ENCODE results near the gene PSMA1.

Gene PSMA1

DNA sequence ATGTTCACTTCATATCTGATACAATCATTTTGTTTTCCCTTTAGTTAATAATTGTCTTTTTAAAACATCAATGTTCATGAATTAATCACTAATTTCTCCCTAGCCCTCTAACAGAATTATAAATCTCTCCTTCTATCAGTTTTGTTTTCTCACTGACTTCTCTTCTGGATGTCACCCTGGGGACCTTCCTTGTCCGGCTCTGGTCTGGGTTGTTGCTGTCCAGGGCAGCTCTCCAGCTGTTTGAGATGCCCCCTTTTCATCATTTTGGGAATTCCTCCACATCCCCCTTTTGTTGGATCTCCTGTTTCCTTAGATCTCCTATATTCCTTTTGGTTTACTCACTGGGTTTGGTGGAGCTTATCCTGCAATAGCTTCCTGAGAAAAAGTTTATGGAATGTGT is 35.6 kb upstream of the PSMA1 start:
- DNase-seq (ENCODE audit: low spot score) (no peak), ATAC-seq (ENCODE audit: low read depth) (no peak)
- Histone ChIP-seq H3K4me1 (ENCODE audit: insufficient read depth, poor library complexity, severe bottlenecking) (no peaks in the 10 kb centered on the region), H3K27me3 (ENCODE audit: insufficient read depth, poor library complexity, severe bottlenecking) (peaks cover 2% of the 10 kb centered on the region), H3K9me3 (ENCODE audit: severe bottlenecking) (no peaks in the 10 kb centered on the region), H3K36me3 (ENCODE audit: low read depth) (no peaks in the 10 kb centered on the region), H3K27ac (ENCODE audit: poor library complexity, severe bottlenecking) (no peak overlapping the region), H3K4me3 (ENCODE audit: severe bottlenecking) (no peak overlapping the region)
- TF ChIP-seq CTCF (IDR thresholded peaks at IDR 0.05; ENCODE audit: poor library complexity, severe bottlenecking) = no peak

DNA sequence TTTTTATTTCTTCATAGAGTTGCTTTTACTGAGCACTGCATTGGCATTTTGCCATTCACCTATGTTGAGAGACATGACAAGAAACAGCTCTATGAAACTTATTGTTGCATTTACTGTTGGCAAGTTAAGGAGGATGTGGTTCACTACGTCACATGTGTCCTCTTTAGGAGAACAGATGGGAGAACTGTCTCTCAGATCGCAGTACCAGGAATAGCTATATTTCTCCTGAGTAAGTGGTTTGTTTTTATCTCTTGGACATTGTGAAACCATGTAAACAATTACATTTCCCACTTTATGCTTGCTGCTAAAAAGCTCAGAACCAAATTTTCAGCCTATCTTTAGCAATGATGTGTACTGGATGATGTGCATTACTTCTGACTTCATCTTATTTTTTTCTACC is 34.8 kb upstream of the PSMA1 start:
- no peaks in the 10 kb centered on the region for H3K9me3 ChIP-seq (ENCODE audit: severe bottlenecking)
- H3K27ac ChIP-seq (ENCODE audit: poor library complexity, severe bottlenecking) = no peak overlapping the region
- TF ChIP-seq CTCF (IDR thresholded peaks at IDR 0.05; ENCODE audit: poor library complexity, severe bottlenecking) = no peak
- no peak for ATAC-seq (ENCODE audit: low read depth)
- no peak for DNase-seq (ENCODE audit: low spot score)
- no peaks in the 10 kb centered on the region for H3K4me1 ChIP-seq (ENCODE audit: insufficient read depth, poor library complexity, severe bottlenecking)
- no peak overlapping the region for H3K4me3 ChIP-seq (ENCODE audit: severe bottlenecking)
- H3K36me3 ChIP-seq (ENCODE audit: low read depth) = no peaks in the 10 kb centered on the region
- H3K27me3 ChIP-seq (ENCODE audit: insufficient read depth, poor library complexity, severe bottlenecking) = peaks cover 2% of the 10 kb centered on the region

GRCh38 chr11:14552089-14552488 is 31.9 kb upstream of the PSMA1 start:
- TF ChIP-seq CTCF (IDR thresholded peaks at IDR 0.05; ENCODE audit: poor library complexity, severe bottlenecking) = no peak
- no peaks in the 10 kb centered on the region for H3K36me3 ChIP-seq (ENCODE audit: low read depth)
- no peak overlapping the region for H3K27ac ChIP-seq (ENCODE audit: poor library complexity, severe bottlenecking)
- no peak for ATAC-seq (ENCODE audit: low read depth)
- H3K27me3 ChIP-seq (ENCODE audit: insufficient read depth, poor library complexity, severe bottlenecking) = peaks cover 2% of the 10 kb centered on the region
- DNase-seq (ENCODE audit: low spot score) = no peak
- no peaks in the 10 kb centered on the region for H3K4me1 ChIP-seq (ENCODE audit: insufficient read depth, poor library complexity, severe bottlenecking)
- no peaks in the 10 kb centered on the region for H3K9me3 ChIP-seq (ENCODE audit: severe bottlenecking)
- no peak overlapping the region for H3K4me3 ChIP-seq (ENCODE audit: severe bottlenecking)

GRCh38 chr11:14551380-14551779 is 31.2 kb upstream of the PSMA1 start:
- no peak overlapping the region for H3K27ac ChIP-seq (ENCODE audit: poor library complexity, severe bottlenecking)
- DNase-seq (ENCODE audit: low spot score) (no peak), ATAC-seq (ENCODE audit: low read depth) (no peak)
- H3K9me3 ChIP-seq (ENCODE audit: severe bottlenecking) = no peaks in the 10 kb centered on the region
- no peak overlapping the region for H3K4me3 ChIP-seq (ENCODE audit: severe bottlenecking)
- TF ChIP-seq CTCF (IDR thresholded peaks at IDR 0.05; ENCODE audit: poor library complexity, severe bottlenecking) = no peak
- no peaks in the 10 kb centered on the region for H3K4me1 ChIP-seq (ENCODE audit: insufficient read depth, poor library complexity, severe bottlenecking)
- peaks cover 2% of the 10 kb centered on the region for H3K27me3 ChIP-seq (ENCODE audit: insufficient read depth, poor library complexity, severe bottlenecking)
- no peaks in the 10 kb centered on the region for H3K36me3 ChIP-seq (ENCODE audit: low read depth)

DNA sequence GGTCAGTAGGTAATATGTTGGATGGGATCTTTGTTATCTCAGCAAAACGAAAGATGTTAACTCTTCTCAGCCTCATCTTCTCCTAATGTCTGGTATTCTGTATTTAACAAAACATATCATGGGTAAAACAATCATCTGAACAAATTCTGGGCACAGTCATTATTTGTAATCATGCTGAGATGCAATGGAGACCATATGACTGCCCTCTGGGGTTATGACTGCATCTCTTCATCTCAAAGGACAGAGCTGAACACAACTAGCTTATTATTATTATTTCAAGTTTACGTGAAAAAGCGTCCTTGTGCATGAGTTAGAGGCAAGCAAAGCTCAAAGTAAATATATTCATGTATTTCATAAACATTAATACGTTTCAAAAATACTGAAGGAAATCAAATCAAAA is 29.7 kb upstream of the PSMA1 start:
- TF ChIP-seq CTCF (IDR thresholded peaks at IDR 0.05; ENCODE audit: poor library complexity, severe bottlenecking) = no peak
- DNase-seq (ENCODE audit: low spot score) (no peak), ATAC-seq (ENCODE audit: low read depth) (no peak)
- H3K4me1 ChIP-seq (ENCODE audit: insufficient read depth, poor library complexity, severe bottlenecking) = no peaks in the 10 kb centered on the region
- H3K27me3 ChIP-seq (ENCODE audit: insufficient read depth, poor library complexity, severe bottlenecking) = peaks cover 2% of the 10 kb centered on the region
- no peak overlapping the region for H3K27ac ChIP-seq (ENCODE audit: poor library complexity, severe bottlenecking)
- H3K36me3 ChIP-seq (ENCODE audit: low read depth) = no peaks in the 10 kb centered on the region
- H3K4me3 ChIP-seq (ENCODE audit: severe bottlenecking) = no peak overlapping the region
- H3K9me3 ChIP-seq (ENCODE audit: severe bottlenecking) = no peaks in the 10 kb centered on the region
